Stimulated activated CD8-positive, alpha-beta memory T cell treated with anti-CD3 and anti-CD28 coated beads, Interleukin-15, amount 100 ng/mL, for 1 hour (primary cell): ENCODE measurements around the gene AIDA.
A peak's percentile ranks its signal among the peaks of the same experiment; 100 is the strongest.

Experiments used
- DNase-seq: peaks from one replicate; pipeline ENCODE4 v3.0.0-alpha.2; 2020; ENCODE audit warnings: low read depth

Gene AIDA

DNA sequence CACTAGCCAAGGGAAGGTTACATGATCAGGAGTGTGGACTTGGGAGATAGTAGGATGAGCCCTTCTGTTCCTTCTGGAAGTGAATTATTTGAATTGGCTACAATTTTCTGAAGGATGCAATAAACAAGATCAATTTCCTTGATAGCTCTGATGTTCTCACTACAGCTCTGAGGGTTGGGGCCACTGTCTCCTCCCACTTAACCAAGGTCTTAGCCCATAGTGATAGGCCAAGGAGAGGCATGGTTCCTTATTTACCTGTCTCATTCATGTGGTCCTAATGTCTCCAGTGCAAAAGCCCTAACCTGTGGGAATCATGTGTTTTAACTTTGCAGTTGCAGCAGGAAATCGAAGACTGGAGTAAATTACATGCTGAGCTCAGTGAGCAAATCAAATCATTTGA is 59.6 kb downstream of the AIDA start:
- DNase-seq: no peak

DNA sequence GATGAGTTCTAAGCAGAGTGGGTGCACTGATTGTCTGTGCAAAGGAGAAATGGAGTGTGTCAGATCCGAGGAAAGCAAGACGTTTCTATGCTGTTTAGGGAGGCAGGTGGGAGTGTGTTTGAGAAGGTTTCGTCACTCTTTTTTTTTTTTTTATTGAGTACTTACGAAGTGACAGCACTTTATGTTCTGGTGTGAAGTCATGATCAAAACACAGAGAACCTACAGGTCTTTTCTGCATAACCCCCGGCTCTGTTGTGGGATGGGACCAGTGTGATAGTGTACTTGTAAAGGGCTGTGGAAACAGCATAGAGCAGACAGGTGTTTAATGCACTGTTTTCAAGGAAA is 67.7 kb downstream of the AIDA start:
- DNase-seq: no peak

DNA sequence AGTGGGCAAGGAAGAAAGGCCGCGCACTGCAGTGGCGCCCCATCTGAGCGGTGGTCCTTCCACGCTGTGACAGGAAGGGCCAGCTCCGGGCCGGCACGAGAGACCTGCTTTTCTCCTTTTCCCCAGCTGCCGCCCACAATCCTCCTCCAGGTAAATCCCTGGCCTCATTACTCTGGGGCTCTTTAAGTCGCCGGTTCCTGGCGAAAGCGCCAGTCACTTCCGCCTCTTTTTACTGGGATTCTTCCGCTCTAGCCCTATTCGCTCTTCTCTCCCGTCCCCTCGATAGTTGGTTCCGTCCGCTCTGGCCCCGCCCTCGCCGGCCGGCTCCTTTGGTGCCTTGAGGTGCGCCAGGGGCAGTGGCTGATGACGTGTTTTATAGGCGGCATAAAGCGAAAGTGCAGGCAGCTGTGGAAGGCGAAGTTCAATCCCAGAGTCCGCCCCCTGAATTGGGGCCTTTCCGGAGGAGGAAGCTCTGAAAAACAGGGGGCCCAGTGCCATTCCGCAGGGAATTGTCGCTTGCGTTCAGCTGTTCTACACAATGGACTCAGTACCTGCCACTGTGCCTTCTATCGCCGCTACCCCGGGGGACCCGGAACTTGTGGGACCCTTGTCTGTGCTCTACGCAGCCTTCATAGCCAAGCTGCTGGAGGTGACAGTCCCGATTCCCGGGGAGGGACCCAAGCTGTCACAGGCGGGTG is 68.2 kb downstream of the AIDA start:
- DNase-seq: peak; percentile 94

DNA sequence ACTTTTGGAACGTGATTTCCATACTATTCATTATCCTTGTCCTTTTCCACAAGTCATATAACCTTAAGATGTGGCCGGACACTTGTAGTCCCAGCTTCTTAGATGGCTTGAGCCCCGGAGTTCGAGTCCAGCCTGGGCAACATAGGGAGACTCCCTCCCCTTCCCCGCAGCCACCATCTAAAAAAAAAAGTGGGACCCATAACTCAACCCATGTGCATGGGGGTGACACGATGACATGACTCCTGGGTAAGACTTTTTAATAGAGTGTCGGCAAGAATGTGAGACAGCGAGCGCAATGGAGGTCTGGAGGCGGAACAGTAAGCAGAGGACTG is 68.7 kb downstream of the AIDA start:
- DNase-seq: no peak

DNA sequence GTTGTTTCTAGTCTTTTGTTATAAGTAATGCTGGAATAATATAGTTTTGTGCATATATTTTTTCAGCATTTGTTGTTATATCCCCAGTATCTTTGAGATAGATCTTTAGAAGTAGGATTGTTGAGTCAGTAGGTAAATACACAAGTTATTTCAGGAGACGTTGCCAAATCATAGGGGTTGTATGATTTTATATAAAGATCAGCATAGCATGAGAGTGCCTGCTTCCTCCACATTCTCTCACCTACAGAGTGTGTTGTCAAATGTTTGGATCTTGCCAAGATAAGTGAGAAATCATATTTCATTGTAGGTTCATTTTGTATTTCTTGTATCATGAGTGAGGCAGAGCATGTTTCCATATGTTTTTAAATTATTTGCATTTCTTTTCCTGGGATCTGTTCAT is 69.8 kb downstream of the AIDA start:
- no peak for DNase-seq

DNA sequence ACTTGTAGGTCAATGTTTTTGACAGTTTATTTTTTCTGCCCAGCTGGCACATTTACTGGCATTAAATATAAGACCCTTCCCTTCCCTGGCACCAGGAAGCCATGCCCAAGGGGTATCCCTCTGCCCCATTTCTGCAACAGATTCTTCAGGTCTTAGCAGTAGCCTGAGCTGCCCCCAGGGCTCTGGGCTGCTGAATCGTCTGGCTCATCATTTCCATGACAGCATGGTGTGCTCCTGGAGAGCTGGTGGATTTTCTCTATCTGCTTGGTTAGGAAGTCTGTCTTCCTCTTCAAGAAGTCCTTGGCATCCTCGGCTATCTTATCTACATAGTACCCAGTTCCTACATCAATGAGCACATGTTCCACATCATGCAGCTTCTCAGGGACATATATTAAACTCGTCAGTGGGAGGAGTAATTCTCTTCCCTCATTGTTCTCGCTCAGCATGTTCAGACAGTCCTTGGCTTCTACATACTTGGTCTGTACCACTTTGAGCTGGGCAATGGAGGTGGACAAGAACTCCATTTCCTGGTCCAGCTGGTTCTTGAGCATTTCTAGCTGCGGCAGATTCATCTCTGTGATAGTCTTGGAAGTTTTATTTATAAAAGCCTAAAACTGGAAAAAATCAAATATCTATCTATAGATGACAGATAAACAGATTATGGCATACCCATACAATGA is 70.9 kb downstream of the AIDA start:
- DNase-seq: no peak

DNA sequence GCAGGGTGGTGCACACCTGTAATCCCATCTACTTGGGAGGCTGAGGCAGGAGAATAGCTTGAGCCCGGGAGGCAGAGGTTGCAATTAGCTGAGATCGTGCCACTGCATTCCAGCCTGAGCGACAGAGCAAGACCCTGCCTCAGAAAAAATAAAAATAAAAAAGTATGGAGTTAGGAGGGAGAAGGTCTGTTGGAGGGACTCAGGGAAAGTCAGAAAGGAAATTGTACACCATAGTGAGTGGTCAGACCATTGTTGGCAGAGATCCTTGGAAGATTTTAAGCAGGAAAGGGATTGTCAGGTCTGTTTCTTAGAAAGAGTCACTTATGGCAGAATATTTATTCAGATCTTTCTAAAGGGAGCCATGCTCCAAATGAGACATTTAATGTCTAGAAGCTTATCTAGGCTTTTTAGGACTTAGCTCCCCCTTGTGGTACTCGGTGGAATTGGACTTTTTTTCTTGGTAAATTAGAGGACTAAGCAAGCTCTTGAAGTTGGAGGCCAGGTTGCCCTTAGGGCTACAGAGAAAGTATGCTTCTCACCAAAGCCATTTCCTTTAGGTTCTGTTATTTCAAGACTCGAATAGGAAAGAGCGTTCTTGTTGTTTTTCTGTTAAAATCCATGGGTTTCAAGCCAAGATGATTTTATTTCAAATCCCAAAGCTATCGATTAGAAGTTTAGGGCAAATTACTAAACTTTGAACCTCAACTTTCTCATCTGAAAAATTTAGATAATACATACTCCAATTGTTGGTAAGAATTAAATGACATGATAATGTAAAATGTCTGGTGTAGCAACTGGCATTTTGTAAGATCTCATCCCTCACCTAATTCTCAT is 77.9 kb downstream of the AIDA start:
- DNase-seq: peak; percentile 65

DNA sequence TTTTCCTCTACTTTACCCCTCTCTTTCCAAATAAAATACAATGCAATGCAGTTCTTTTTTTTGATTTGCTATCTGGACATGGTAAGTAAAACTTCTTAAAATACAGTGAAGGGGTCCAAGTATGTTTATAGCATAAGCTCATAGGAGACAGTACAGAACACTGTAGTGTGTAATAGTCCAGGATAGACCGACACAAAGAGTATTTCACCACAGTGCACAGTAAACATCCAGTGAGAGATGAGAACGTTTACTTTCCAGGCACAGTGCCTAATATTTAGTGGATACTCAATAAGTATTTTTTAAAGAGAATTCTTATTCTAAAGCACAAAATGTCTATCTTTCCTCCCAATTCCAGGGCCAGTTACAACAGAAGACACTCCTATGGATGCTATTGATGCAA is 79.5 kb downstream of the AIDA start:
- no peak for DNase-seq

DNA sequence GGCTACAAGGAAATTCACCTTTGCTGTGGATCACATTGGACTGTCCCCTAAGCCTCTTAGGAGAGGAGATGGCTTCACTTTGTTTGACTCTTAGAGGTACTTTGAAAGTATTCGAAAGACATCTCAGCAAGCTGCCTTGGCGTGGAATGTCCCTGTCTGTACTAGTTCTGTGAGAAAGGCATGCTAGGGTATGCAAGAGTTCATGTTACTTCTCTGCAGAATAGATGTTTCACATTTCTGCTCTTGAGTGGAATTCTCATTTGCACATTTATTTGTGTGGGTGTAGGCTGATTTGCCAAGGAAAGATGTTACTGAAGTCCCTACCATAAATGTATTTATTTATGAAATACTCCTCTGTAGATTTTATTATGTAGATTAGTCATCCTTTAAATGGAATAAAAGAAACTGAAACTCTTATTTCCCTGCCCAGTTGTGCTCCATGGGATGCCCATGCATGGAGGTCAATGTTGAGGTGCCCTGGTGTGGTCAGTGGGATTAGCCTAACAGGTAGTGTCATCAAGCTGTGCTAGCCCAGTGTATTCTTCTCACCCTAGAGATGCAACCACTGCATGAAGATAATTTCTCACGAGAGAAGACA is 80.6 kb downstream of the AIDA start:
- DNase-seq: no peak

DNA sequence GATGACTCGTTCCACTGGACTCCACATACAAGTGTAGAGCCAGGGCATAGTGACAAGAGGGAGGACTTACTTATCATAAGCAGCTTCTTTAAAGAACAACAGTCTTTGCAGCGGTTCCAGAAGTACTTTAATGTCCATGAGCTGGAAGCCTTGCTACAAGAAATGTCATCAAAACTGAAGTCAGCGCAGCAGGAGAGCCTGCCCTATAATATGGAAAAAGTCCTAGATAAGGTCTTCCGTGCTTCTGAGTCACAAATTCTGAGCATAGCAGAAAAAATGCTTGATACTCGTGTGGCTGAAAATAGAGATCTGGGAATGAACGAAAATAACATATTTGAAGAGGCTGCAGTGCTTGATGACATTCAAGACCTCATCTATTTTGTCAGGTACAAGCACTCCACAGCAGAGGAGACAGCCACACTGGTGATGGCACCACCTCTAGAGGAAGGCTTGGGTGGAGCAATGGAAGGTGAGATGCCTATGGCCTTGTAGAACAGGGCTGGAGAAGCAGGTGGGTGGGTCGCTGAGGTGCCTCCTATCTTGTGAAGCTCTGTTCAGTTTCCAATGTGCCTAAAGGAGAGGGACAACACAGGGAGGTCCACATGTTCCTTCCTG is 82.3 kb downstream of the AIDA start:
- no peak for DNase-seq

DNA sequence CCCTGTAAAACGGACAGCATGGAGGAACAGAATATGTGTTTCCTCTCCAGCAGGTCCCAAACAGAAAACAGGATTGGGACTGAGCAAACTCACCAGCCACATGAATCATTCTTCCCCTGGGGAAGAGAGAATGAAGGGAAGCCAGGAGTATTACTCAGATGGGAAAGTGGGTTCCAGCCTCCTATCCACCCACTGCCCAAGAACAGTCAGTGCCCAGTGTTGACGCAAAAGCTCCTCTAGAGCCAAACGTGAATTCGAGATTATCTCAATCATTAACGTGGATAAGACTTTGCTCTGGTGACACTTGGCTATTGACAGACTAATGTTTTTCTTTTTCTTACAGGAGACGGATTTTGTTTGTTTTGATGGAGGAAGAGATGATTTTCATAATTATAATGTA is 85.1 kb downstream of the AIDA start:
- no peak for DNase-seq

DNA sequence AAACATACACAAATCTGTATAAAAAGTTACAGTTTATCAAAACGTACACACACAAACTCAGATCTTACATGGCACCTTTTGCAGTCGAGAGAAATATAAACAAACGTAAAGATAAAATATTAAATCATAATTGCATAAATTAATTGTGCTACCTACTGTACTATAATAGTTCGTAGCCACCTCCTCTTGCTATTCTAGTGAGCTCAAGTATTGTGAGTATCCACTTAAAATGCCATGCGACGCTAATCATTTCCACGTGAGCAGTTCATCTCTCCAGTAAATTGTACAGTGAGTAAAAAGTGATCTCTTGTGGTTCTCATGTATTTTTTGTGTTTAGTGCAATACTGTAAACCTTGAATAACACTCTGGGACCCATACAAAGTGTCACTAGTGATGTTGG is 88.1 kb downstream of the AIDA start:
- DNase-seq: no peak

DNA sequence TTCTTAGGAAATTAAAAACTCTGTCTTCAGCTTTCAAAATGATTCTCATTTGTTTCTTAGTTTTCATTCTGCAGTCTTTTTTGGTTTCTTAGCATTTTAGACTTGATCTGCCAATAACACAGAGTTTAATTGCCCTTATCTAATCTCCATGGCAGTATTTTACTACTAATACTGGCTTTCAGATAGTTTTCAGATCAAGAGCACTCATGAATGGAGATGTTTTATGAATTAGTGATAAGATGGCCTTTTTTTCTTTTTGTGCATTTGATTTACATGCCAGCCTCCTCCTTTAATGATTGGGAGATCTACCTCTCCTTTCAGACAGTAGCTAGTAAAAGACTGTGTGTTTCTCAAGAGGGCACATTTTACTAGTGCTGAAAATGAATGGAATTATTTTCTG is 88.8 kb downstream of the AIDA start:
- DNase-seq: no peak

DNA sequence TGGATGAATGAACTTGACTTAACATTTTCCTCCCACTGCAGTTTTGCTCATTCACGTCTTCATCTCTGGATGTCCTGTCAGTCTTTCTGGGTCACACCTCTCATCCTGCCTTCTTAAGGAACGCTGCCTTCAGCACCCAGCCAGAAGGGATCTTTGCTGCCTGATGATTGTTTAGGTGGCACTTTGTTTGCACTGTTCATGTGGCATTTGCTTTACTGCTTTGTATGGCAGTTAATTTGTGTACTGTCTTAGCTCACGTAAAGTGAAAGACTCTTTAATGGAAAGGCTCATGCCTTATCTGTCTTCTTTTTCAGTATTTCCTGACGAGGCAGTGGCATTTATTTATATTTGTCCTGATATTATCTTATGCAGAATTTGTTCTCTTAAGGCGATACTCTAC is 89.5 kb downstream of the AIDA start:
- DNase-seq: no peak

DNA sequence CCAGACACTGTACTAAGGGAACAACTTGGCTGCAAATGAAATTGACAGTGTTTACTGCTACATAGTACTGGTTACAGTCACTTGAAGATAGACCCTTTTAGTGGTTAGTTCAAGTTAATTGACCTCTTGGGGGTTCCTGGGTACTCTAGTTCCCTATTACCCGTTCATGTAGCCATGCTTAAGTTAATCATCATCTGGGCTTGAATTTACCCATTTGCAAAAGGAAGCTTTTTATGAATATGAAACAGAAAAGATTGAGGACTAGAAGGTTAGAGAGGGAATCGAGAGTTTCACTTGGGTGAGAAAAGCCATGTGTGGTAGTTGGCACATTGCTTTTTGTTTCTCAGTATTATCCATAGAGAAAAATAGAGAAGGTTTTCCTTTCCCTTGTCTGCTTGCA is 91.7 kb downstream of the AIDA start:
- DNase-seq: no peak

DNA sequence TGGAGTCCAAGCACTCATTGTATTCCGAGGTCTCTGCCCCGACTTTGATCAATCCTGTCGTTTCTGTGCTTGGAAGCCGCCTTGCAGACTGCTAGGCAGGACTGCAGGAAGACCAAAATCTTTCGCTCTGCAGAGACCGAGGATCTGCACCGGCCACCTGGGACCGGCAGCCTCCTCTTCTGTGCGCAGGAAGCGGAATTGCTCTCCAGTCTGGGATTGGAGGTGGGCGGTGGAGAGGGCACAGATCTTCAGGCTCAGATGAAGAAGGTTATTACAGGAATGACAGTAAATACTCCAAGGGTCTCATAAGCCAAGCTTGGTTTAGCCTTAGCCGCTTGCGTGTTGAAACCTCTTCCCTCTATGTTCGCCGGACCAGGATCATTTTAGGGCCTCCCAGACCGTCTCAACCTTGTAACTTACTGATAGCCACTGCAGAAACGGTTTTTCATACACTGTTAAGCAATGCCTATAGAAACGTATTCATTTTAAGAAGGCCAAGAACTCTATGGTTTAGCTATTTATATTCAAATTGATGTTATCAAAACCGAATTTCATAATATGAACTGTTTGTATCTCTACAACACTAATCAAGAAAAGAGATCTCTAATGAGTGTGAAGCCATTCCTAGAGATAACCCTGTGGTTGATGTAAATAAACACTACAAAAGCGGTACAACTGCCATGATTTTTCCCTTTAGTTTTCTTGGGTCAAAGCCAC is 93.3 kb downstream of the AIDA start:
- no peak for DNase-seq
